ENCODE results near the gene MTRF1.

Gene MTRF1

GRCh38 chr13:41216160-41216559 is 47.2 kb downstream of the MTRF1 start:
- intact Hi-C loops (cut with DNase I; ENCODE audit: low total_unique reads) = no loop called here
- H3K27me3 ChIP-seq = no peaks in the 10 kb centered on the region
- H3K9me3 ChIP-seq = peaks cover 0 to 2% (median 0%) of the 10 kb centered on the region in 3 donors
- no peak overlapping the region for H3K27ac ChIP-seq
- H3K4me3 ChIP-seq = no peak overlapping the region
- no peaks in the 10 kb centered on the region for H3K4me1 ChIP-seq
- peaks cover 0 to 10% (median 4%) of the 10 kb centered on the region in 3 donors for H3K36me3 ChIP-seq
- no peak for TF ChIP-seq CTCF (IDR thresholded peaks at IDR 0.05)
- DNase-seq = no peak

DNA sequence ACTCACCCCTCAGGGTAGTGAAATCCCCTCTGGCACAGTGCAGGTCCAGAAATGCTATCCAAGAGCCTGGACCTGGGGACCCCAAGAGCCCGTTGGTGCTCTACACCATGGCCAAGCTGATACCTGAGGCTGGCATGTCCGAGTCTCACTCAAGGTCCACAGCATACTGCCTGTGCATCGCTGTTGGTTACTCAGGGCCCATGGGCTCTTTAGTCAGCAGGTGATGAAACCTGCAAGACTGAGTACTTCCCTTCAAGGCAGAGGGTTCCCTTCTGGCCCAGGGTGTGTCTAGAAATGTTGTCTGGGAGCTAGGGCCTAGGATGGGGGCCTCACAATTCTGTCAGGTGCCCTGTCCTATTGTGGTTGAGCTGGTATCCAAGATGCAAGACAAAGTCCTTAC is 49.5 kb downstream of the MTRF1 start:
- H3K9me3 ChIP-seq = peaks cover 0 to 6% (median 0%) of the 10 kb centered on the region in 3 donors
- H3K27ac ChIP-seq = no peak overlapping the region
- intact Hi-C loops (cut with DNase I; ENCODE audit: low total_unique reads) = no loop called here
- no peak for TF ChIP-seq CTCF (IDR thresholded peaks at IDR 0.05)
- peaks cover 0 to 4% (median 0%) of the 10 kb centered on the region in 3 donors for H3K36me3 ChIP-seq
- DNase-seq = no peak
- H3K27me3 ChIP-seq = no peaks in the 10 kb centered on the region
- H3K4me1 ChIP-seq = no peaks in the 10 kb centered on the region
- H3K4me3 ChIP-seq = no peak overlapping the region

GRCh38 chr13:41213316-41213715 is 50.1 kb downstream of the MTRF1 start:
- Histone ChIP-seq H3K4me3 (no peak overlapping the region), H3K4me1 (no peaks in the 10 kb centered on the region), H3K27ac (no peak overlapping the region), H3K9me3 (peaks cover 0 to 6% (median 0%) of the 10 kb centered on the region in 3 donors), H3K27me3 (no peaks in the 10 kb centered on the region), H3K36me3 (peaks cover 0 to 4% (median 0%) of the 10 kb centered on the region in 3 donors)
- no peak for TF ChIP-seq CTCF (IDR thresholded peaks at IDR 0.05)
- intact Hi-C loops (cut with DNase I; ENCODE audit: low total_unique reads) = no loop called here
- no peak for DNase-seq

DNA sequence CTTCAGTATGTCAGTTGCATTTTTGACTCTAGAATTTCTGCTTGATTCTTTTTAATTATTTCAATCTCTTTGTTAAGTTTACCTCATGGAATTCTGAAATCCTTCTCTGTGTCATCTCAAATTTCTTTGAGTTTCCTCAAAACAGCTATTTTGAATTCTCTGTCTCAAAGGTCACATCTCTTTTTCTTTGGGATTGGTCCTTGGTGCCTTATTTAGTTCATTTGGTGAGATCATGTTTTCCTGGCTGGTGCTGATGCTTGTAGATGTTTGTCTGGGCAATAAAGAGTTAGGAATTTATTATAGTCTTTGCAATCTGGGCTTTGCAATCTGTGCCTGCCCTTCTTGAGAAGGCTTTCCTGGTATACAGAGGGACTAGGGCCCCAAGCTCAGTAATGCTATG is 50.5 kb downstream of the MTRF1 start:
- Histone ChIP-seq H3K27me3 (no peaks in the 10 kb centered on the region), H3K4me3 (no peak overlapping the region), H3K27ac (no peak overlapping the region), H3K4me1 (no peaks in the 10 kb centered on the region), H3K9me3 (peaks cover 0 to 6% (median 0%) of the 10 kb centered on the region in 3 donors), H3K36me3 (peaks cover 0 to 4% (median 0%) of the 10 kb centered on the region in 3 donors)
- no peak for TF ChIP-seq CTCF (IDR thresholded peaks at IDR 0.05)
- intact Hi-C loops (cut with DNase I; ENCODE audit: low total_unique reads) = no loop called here
- no peak for DNase-seq

- intact Hi-C loops (cut with DNase I; ENCODE audit: low total_unique reads) = no loop called here
- H3K27me3 ChIP-seq = no peaks in the 10 kb centered on the region
- H3K36me3 ChIP-seq = no peaks in the 10 kb centered on the region
- H3K27ac ChIP-seq = no peak overlapping the region
- H3K9me3 ChIP-seq = peaks cover 0 to 6% (median 0%) of the 10 kb centered on the region in 3 donors
- TF ChIP-seq CTCF (IDR thresholded peaks at IDR 0.05) = no peak
- no peaks in the 10 kb centered on the region for H3K4me1 ChIP-seq
- DNase-seq = no peak
- H3K4me3 ChIP-seq = no peak overlapping the region
Measured at GRCh38 chr13:41211062-41211461, 52.3 kb downstream of the MTRF1 start.

GRCh38 chr13:41206467-41206866 is 56.9 kb downstream of the MTRF1 start:
- no peak overlapping the region for H3K4me3 ChIP-seq

More at GRCh38 chr13:41206467-41206866, 56.9 kb downstream of the MTRF1 start:
- no peaks in the 10 kb centered on the region for H3K27me3 ChIP-seq
- no peaks in the 10 kb centered on the region for H3K36me3 ChIP-seq
- peaks cover 0 to 6% (median 0%) of the 10 kb centered on the region in 3 donors for H3K9me3 ChIP-seq
- no peaks in the 10 kb centered on the region for H3K4me1 ChIP-seq
- intact Hi-C loops (cut with DNase I; ENCODE audit: low total_unique reads) = no loop called here
- H3K27ac ChIP-seq = no peak overlapping the region
- no peak for TF ChIP-seq CTCF (IDR thresholded peaks at IDR 0.05)
- DNase-seq = no peak
